Heart left ventricle (tissue), 16 donors: ENCODE data around the gene NOS2. TPM values are rescaled to one million over a fixed set of nuclear protein-coding genes. Genes with fewer than 3 reads are reported as not detected.
"Not testable (repeated sequence)": the region's sequence is repeated elsewhere in the genome, so short reads cannot be mapped to it uniquely, and the experiment has no call there.

Experiments
- ATAC-seq, 4 donors: fragments of 200-7000 bp; cut with Tn5 transposase; one replicate each; pipeline ENCODE4 v1.9.1; 2020 to 2022; ENCODE audit warnings: moderate library complexity in 4 of 4, mild to moderate bottlenecking in 3 of 4, moderate number of reproducible peaks in 1 of 4
- DNase-seq, 5 donors: peaks; one replicate each; pipeline ENCODE4 v3.0.0-alpha.2; 2020
- H3K27ac ChIP-seq, 12 donors: fragments of 200-600 bp; sonication (generic) in 4 of 12; one replicate each; pipeline versions ENCODE4 v1.5.0 to v1.8.0; 2016 to 2022; ENCODE audit warnings: mild to moderate bottlenecking in 2 of 12
- H3K27me3 ChIP-seq, 9 donors: fragments of 200-600 bp; sonication (generic) in 2 of 9; one replicate each; pipeline versions ENCODE4 v1.5.1 to v1.8.0; 2016 to 2022; ENCODE audit warnings: mild to moderate bottlenecking in 3 of 9
- H3K36me3 ChIP-seq, 9 donors: fragments of 200-600 bp; sonication (generic) in 2 of 9; one replicate each; pipeline versions ENCODE4 v1.5.0 to v1.8.0; 2018 to 2022; ENCODE audit warnings: mild to moderate bottlenecking in 2 of 9
- H3K4me1 ChIP-seq, 12 donors: fragments of 200-600 bp; sonication (generic) in 4 of 12; one replicate each; pipeline versions ENCODE4 v1.5.0 to v1.8.0; 2016 to 2022; ENCODE audit warnings: mild to moderate bottlenecking in 3 of 12
- H3K4me3 ChIP-seq, 12 donors: fragments of 200-600 bp; sonication (generic) in 4 of 12; one replicate each; pipeline versions ENCODE4 v1.5.0 to v1.8.0; 2017 to 2022; ENCODE audit warnings: mild to moderate bottlenecking in 9 of 12, moderate library complexity in 4 of 12
- H3K9me3 ChIP-seq, 12 donors: fragments of 200-600 bp; sonication (generic) in 4 of 12; one replicate each; pipeline versions ENCODE4 v1.5.0 to v1.8.0; 2016 to 2022; ENCODE audit warnings: mild to moderate bottlenecking in 1 of 12
- CTCF ChIP-seq, 12 donors: fragments of 200-600 bp; sonication (generic) in 4 of 12; IDR thresholded peaks; one replicate each; pipeline versions ENCODE4 v1.5.0 to v1.8.0; 2018 to 2022; ENCODE audit warnings: antibody characterized with exemption in 12 of 12, mild to moderate bottlenecking in 5 of 12
- POLR2A ChIP-seq, 2 donors: fragments of 450-650 bp; IDR thresholded peaks; one replicate each; pipeline ENCODE4 v1.6.1; 2017; ENCODE audit warnings: antibody characterized with exemption in 2 of 2, mild to moderate bottlenecking in 2 of 2, moderate library complexity in 2 of 2
- WGBS, 4 donors: extraction: QIAGEN DNeasy Blood & Tissue Kit in 2 of 4; methylation state at CpG; one replicate each; pipeline versions ENCODE4 v1.1.5 to v1.1.7; 2013 to 2018; 5-methylcytosine and 5-hydroxymethylcytosine counted together
- intact Hi-C, 10 donors: fragments of 100-400 bp; cut with DNase I; formaldehyde crosslinking; loops; one replicate each; pipeline versions ENCODE4 v1.11.1 to v1.14.2; 2022
- polyA plus RNA-seq, 2 donors: library from polyadenylated mRNA; stranded (reverse); fragments of 200-250 nt; gene quantifications; one replicate each; pipeline ENCODE4 v1.2.3, GENCODE V29; 2013
- total RNA-seq, 9 donors: library from RNA; depleted of rRNA in 2 of 9; stranded (reverse); fragments of >200 nt in 2 of 9; fragmentation: NEBNext Ultra II Directional in 3 of 9; extraction: Animal tissue kit (Norgen Biotek cat#: 25700) in 3 of 9; gene quantifications; one replicate each; pipeline versions ENCODE4 v1.1.0 to v1.2.4, GENCODE V29; 2016 to 2023
- donor health status: ischemic (EF 13 %, LVEDD 7.1; RV severe dilation, severe dysfunction).
- donor health status: healthy with polysubstance abuse.
- donor health status: DM: no; HTN: yes; CAD: no.
- donor health status: DM: no; HTN: no; CAD: no.
- donor health status: ischemic (EF 25% LVEDD 6.9; RV normal size, moderate dysfunction).
- donor health status: ischemic (EF 25% LVEDD 5.7; RV mildly dilated, moderate dysfunction).
- donor health status: healthy.
- donor health status: DM: yes; HTN: yes; CAD: no.
- donor health status: ischemic (EF 35%, LVEDD 5.7; RV mildly dilated, moderate dysfunction).
- donor health status: nonischemic (EF 11% LVEDD 7.7; RV severe dilation, severe dysfunction).
- donor health status: DM: yes; HTN: yes; CAD: no.
- donor health status: PGD.
- donor health status: ischemic (EF 29% LVEDD 5.4; RV normal size, mild dysfunction).
- donor health status: nonischemic (EF 23%, LVEDD 6.1; RV moderate dilation, normal function).

NOS2 gene
- total and polyA plus RNA-seq, 11 donors = 0.07 to 2.2 (median 0.16) TPM; not detected in 1

GRCh38 chr17:27755706-27756466 lies 44.4 kb downstream of the NOS2 start:
- Histone ChIP-seq H3K9me3 (no peaks in the 10 kb centered on the region), H3K36me3 (no peaks in the 10 kb centered on the region), H3K4me1 (no peaks in the 10 kb centered on the region), H3K27me3 (no peaks in the 10 kb centered on the region), H3K4me3 (no peak overlapping the region), H3K27ac (no peak overlapping the region)
- ATAC-seq (no peak), DNase-seq (peak in 1 of 5 donors; percentile 21)
- intact Hi-C loops = loop anchor here in 9 of 10 donors (1.0 to 10.0 kb wide), 10 partner anchors 101 to 496 kb away; no protein-coding TSS in a partner anchor
- TF ChIP-seq POLR2A (IDR thresholded peaks at IDR 0.05) = no peak
- no peak for TF ChIP-seq CTCF (IDR thresholded peaks at IDR 0.05)
- 88 to 92% (median 91%) methylated on average over 17 to 28 of the region's 28 CpGs for WGBS, 4 donors

DNA sequence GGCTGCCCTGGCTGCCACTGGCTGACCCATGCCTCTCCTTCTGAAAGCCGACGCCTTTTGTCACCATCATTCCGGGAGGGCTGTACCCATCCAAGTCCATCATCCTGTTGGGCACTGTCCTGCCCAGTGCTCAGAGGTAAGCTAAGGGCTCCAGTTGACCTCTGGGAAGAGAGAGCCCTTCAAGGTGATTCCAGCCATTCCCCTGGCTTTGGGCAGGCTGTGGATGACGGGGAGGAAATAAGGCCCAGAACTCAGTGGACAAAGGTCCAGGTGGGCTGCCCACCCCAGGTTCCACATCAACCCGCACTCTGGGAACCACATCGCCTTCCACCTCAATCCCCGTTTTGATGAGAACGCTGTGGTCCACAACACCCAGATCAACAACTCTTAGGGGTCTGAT lies 45.8 kb downstream of the NOS2 start:
- Histone ChIP-seq H3K27me3 (no peaks in the 10 kb centered on the region), H3K27ac (no peak overlapping the region), H3K9me3 (no peaks in the 10 kb centered on the region), H3K4me3 (no peak overlapping the region), H3K36me3 (no peaks in the 10 kb centered on the region), H3K4me1 (no peaks in the 10 kb centered on the region)
- ATAC-seq (no peak), DNase-seq (peak in 1 of 5 donors; percentile 4)
- 94 to 98% (median 96%) methylated on average over 8 of the region's 8 CpGs for WGBS, 4 donors
- intact Hi-C loops = loop anchor here in 4 of 10 donors (5.0 to 10.0 kb wide), 3 partner anchors 100 to 150 kb away; no protein-coding TSS in a partner anchor
- no peak for TF ChIP-seq CTCF (IDR thresholded peaks at IDR 0.05)
- no peak for TF ChIP-seq POLR2A (IDR thresholded peaks at IDR 0.05)

DNA sequence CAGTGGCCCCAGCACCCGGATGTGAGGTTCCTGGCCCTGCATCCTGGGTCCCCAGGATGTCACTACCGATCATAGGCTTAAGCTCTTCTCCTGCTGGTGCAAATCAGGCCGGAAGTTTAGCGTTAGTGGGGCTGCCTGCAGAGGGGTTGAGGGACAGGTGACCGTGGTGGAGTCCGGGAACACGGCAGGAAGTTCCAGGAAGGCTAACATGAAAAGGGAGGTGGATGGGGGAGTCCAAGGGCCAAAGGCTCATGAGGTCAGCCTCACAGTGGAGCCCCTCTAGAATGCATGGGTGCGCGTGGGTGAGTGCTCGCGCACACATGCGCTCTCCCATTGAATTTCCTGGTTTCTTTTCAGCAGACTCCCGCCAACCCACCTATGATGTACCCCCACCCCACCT lies 46.6 kb downstream of the NOS2 start:
- not testable (repeated sequence) for H3K27ac ChIP-seq, H3K27me3 ChIP-seq, H3K9me3 ChIP-seq, H3K4me3 ChIP-seq, H3K4me1 ChIP-seq, ATAC-seq, H3K36me3 ChIP-seq
- 83 to 89% (median 88%) methylated on average over 12 to 13 of the region's 13 CpGs for WGBS, 4 donors
- DNase-seq = peak in 1 of 5 donors; percentile 6
- intact Hi-C loops = loop anchor here in 4 of 10 donors (5.0 to 10.0 kb wide), 3 partner anchors 99 to 149 kb away; no protein-coding TSS in a partner anchor

DNA sequence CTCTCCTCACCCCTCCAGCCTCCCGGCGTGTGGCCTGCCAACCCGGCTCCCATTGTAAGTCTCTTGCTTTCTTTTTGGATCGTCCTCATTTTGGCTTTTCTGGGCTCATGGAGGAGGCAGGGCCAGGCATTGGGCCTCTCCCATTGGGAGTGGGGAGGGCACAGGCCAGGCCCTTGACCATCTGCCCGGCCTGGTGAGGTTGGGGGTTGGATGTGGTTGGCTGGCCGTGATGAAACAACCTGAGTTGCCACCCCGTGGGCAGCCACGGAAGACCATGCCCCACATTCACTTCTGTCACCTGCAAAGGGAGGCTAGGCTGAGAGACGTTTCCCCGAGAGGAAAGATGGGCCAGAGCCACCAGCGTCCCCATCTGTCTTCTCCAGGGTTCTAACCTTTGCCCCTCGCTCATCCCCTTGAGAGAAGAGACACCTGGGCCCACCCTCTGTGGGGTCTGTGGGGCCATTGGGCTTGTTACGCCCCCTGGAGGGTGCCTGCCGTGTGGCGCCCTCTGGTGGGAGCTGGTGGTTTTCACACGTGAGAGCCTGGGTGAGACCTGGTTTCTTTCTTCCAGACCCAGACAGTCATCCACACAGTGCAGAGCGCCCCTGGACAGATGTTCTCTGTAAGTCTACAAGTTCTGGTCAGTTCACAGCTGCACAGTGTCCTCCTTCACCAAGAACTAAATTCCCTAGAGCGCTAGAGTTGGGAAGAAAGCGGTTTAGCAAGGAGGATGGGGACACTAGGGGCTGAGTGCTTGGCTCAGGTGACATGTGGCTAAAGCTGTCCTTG lies 47.3 kb downstream of the NOS2 start:
- H3K27ac ChIP-seq, H3K27me3 ChIP-seq, H3K9me3 ChIP-seq, H3K36me3 ChIP-seq, H3K4me3 ChIP-seq, H3K4me1 ChIP-seq, DNase-seq: not testable (repeated sequence)
- WGBS, 4 donors = 77 to 91% (median 82%) methylated on average over 7 to 10 of the region's 19 CpGs
- peak in 2 of 4 donors; percentile 14 to 18 for ATAC-seq
- intact Hi-C loops = loop anchor here in 4 of 10 donors (5.0 to 10.0 kb wide), 3 partner anchors 98 to 148 kb away; no protein-coding TSS in a partner anchor
